Measurements from ENCODE around the gene STX19. TPM values are rescaled to one million over a fixed set of nuclear protein-coding genes. Genes with fewer than 3 reads are reported as not detected.

Gene STX19
- total RNA-seq, 1 experiment from 2014 or later, result not detected

- WGBS (ENCODE audit: extremely low coverage, insufficient read length, low lambda C conversion rate), result no CpG with 5 or more reads among the region's 1 CpG
- Mint-ChIP-seq H3K27ac (no peak overlapping the region), H3K27me3 (ENCODE audit: low read depth) (no peaks in the 10 kb centered on the region), H3K4me1 (peaks cover 5 to 8% of the 10 kb centered on the region in 2 experiments), H3K9me3 (peaks cover 0 to 2% of the 10 kb centered on the region in 2 experiments; a peak in 1 of 5 replicates), H3K36me3 (ENCODE audit: insufficient read depth in 1 of 3, low read depth in 3 of 3) (peaks cover 8 to 15% (median 9%) of the 10 kb centered on the region in 3 experiments; a peak in 6 of 7 replicates), H3K4me3 (no peak overlapping the region)
- Histone ChIP-seq H2BK120ac (ENCODE audit: low read depth, low read length, poor library complexity, severe bottlenecking) (no peak overlapping the region), H4K91ac (ENCODE audit: insufficient read length, low read depth, low read length) (no peak overlapping the region), H3K79me2 (ENCODE audit: insufficient read depth, low read length) (no peaks in the 10 kb centered on the region; the same call in 1 of the 2 replicates), H3K14ac (ENCODE audit: insufficient read depth, low read length) (no peak overlapping the region), H3T11ph (ENCODE audit: low read length) (no peak overlapping the region), H2AFZ (ENCODE audit: low read length) (no peak overlapping the region), H3K9ac (ENCODE audit: extremely low read depth, insufficient read length, low read length) (no peak overlapping the region), H2AK5ac (ENCODE audit: insufficient read length, low read length) (no peak overlapping the region), H3K23me2 (ENCODE audit: insufficient read length, low read depth, low read length, poor library complexity, severe bottlenecking) (peaks cover 8% of the 10 kb centered on the region), H3K27me3 (ENCODE audit: insufficient read depth, low read length) (no peaks in the 10 kb centered on the region), H3K79me1 (ENCODE audit: insufficient read depth, low read depth, low read length, poor library complexity, severe bottlenecking) (peaks cover 4% of the 10 kb centered on the region), H3K18ac (ENCODE audit: insufficient read length, low read depth, low read length) (no peak overlapping the region), H3K27ac (ENCODE audit: insufficient read length, low read depth, low read length) (no peak overlapping the region), H2BK15ac (ENCODE audit: low read depth, low read length) (no peak overlapping the region), H2BK5ac (ENCODE audit: insufficient read length, low read length) (no peak overlapping the region), H2BK20ac (ENCODE audit: low read depth, low read length, poor library complexity, severe bottlenecking) (no peak overlapping the region), H4K8ac (replicated peaks; ENCODE audit: insufficient read length, low read depth, low read length) (no peak overlapping the region), H3K23ac (ENCODE audit: insufficient read length, low read depth, low read length) (no peak overlapping the region), H3K56ac (ENCODE audit: insufficient read length, low read depth, low read length) (no peak overlapping the region), H2BK12ac (ENCODE audit: insufficient read length, low read depth, low read length) (no peak overlapping the region), H3K9me3 (ENCODE audit: control insufficient read depth, low read depth, low read length) (no peaks in the 10 kb centered on the region), H3K4ac (ENCODE audit: low read depth, low read length) (no peak overlapping the region), H4K20me1 (ENCODE audit: control insufficient read depth, insufficient read depth, insufficient read length) (no peaks in the 10 kb centered on the region), H3K4me1 (ENCODE audit: insufficient read depth, low read length) (no peaks in the 10 kb centered on the region; the same call in none of the 2 replicates), H3K4me2 (ENCODE audit: insufficient read depth, insufficient read length, low read length) (no peak overlapping the region), H4K5ac (ENCODE audit: insufficient read length, low read depth, low read length) (no peak overlapping the region)
- TF ChIP-seq CTCF (conservative IDR thresholded peaks at IDR 0.05), result no peak
- no peak for DNase-seq
These were observed 36.7 kb upstream of the STX19 start for GRCh38 chr3:94065122-94065521.
